ACC112 (cell line): ENCODE data around the gene SUPT4H1.

Experiments used
- H2AFZ ChIP-seq: fragments of 200-600 bp; sonication (generic); one replicate; pipeline ENCODE4 v1.6.0; 2017; ENCODE audit warnings: antibody characterized with exemption, low read length; ENCODE audit not compliant: unreplicated experiment
- H3K27ac ChIP-seq: fragments of 200-600 bp; sonication (generic); 2 replicates; pipeline ENCODE4 v1.5.1; 2014; ENCODE audit warnings: low read depth, mild to moderate bottlenecking, antibody characterized with exemption, low read length, moderate library complexity
- H3K27me3 ChIP-seq: fragments of 200-600 bp; sonication (generic); 2 replicates; pipeline ENCODE4 v1.6.1; 2014; ENCODE audit warnings: mild to moderate bottlenecking, antibody characterized with exemption, low read length, moderate library complexity, mixed read lengths; ENCODE audit not compliant: insufficient read depth
- H3K36me3 ChIP-seq: fragments of 200-600 bp; sonication (generic); 2 replicates; pipeline ENCODE4 v1.6.1; 2016; ENCODE audit warnings: mild to moderate bottlenecking, antibody characterized with exemption, low read length, moderate library complexity, mixed read lengths; ENCODE audit not compliant: insufficient read depth
- H3K4me1 ChIP-seq: fragments of 200-600 bp; sonication (generic); one replicate; pipeline ENCODE4 v1.6.1; 2016; ENCODE audit warnings: low read length, mixed read lengths; ENCODE audit not compliant: insufficient read depth, unreplicated experiment, control insufficient read depth
- H3K4me3 ChIP-seq: fragments of 200-600 bp; sonication (generic); 2 replicates; pipeline ENCODE4 v1.5.1; 2014; ENCODE audit warnings: mild to moderate bottlenecking, low read depth, low read length
- H3K79me2 ChIP-seq: fragments of 200-600 bp; sonication (generic); one replicate; pipeline ENCODE4 v1.6.0; 2016; ENCODE audit warnings: low read length; ENCODE audit not compliant: control insufficient read depth, unreplicated experiment, insufficient read depth

SUPT4H1 gene

GRCh38 chr17:58333736-58334207, 18.2 kb downstream of the SUPT4H1 start:
- Histone ChIP-seq H3K4me3 (no peak overlapping the region), H2AFZ (no peak overlapping the region), H3K79me2 (no peaks in the 10 kb centered on the region), H3K27me3 (peaks cover 9% of the 10 kb centered on the region), H3K36me3 (no peaks in the 10 kb centered on the region), H3K27ac (no peak overlapping the region), H3K4me1 (peaks cover 20% of the 10 kb centered on the region)

- no peaks in the 10 kb centered on the region for H3K79me2 ChIP-seq
- H3K27me3 ChIP-seq, result peaks cover 15% of the 10 kb centered on the region
- H3K27ac ChIP-seq, result no peak overlapping the region
- H3K36me3 ChIP-seq, result no peaks in the 10 kb centered on the region
- H3K4me3 ChIP-seq, result no peak overlapping the region
- H2AFZ ChIP-seq, result no peak overlapping the region
- H3K4me1 ChIP-seq, result peaks cover 14% of the 10 kb centered on the region
Measured at GRCh38 chr17:58332778-58333735, 18.9 kb downstream of the SUPT4H1 start.

GRCh38 chr17:58331815-58332777, 19.9 kb downstream of the SUPT4H1 start:
- Histone ChIP-seq H3K27me3 (peaks cover 23% of the 10 kb centered on the region), H3K4me1 (peaks cover 4% of the 10 kb centered on the region), H3K79me2 (no peaks in the 10 kb centered on the region), H3K4me3 (no peak overlapping the region), H2AFZ (no peak overlapping the region), H3K27ac (no peak overlapping the region), H3K36me3 (no peaks in the 10 kb centered on the region)

GRCh38 chr17:58330997-58331814, 20.8 kb downstream of the SUPT4H1 start:
- H3K4me3 ChIP-seq, result no peak overlapping the region

GRCh38 chr17:58330538-58330996, 21.4 kb downstream of the SUPT4H1 start:
- Histone ChIP-seq H3K27me3 (peaks cover 37% of the 10 kb centered on the region), H3K27ac (no peak overlapping the region), H3K4me1 (no peaks in the 10 kb centered on the region), H3K4me3 (no peak overlapping the region), H3K36me3 (no peaks in the 10 kb centered on the region), H3K79me2 (no peaks in the 10 kb centered on the region), H2AFZ (no peak overlapping the region)

More at GRCh38 chr17:58330997-58331814, 20.8 kb downstream of the SUPT4H1 start:
- Histone ChIP-seq H3K27ac (no peak overlapping the region), H3K79me2 (no peaks in the 10 kb centered on the region), H3K4me1 (peaks cover under 1% of the 10 kb centered on the region), H3K36me3 (no peaks in the 10 kb centered on the region), H3K27me3 (peaks cover 31% of the 10 kb centered on the region), H2AFZ (no peak overlapping the region)

- Histone ChIP-seq H2AFZ (no peak overlapping the region), H3K79me2 (no peaks in the 10 kb centered on the region), H3K27me3 (peaks cover 43% of the 10 kb centered on the region), H3K36me3 (no peaks in the 10 kb centered on the region), H3K4me1 (no peaks in the 10 kb centered on the region), H3K27ac (no peak overlapping the region), H3K4me3 (no peak overlapping the region)
Measured at GRCh38 chr17:58329810-58330537, 22.0 kb downstream of the SUPT4H1 start.

- no peak overlapping the region for H3K4me3 ChIP-seq
- no peak overlapping the region for H3K27ac ChIP-seq
- no peaks in the 10 kb centered on the region for H3K4me1 ChIP-seq
- H2AFZ ChIP-seq, result no peak overlapping the region
- no peaks in the 10 kb centered on the region for H3K36me3 ChIP-seq
- H3K27me3 ChIP-seq, result peaks cover 51% of the 10 kb centered on the region
- H3K79me2 ChIP-seq, result no peaks in the 10 kb centered on the region
Measured at GRCh38 chr17:58329035-58329809, 22.8 kb downstream of the SUPT4H1 start.

GRCh38 chr17:58328195-58329034, 23.6 kb downstream of the SUPT4H1 start, which contains the start of gene TSPOAP1:
TSPOAP1 (minus strand) TSS chr17:58328795; CDS start chr17:58327920, 875 bp downstream.
- Histone ChIP-seq H2AFZ (no peak within 1 kb of the TSS), H3K27me3 (peaks cover 59% of the 10 kb centered on the region), H3K79me2 (no peaks in the 10 kb centered on the region), H3K36me3 (no peaks in the 10 kb centered on the region), H3K4me3 (no peak within 1 kb of the TSS), H3K4me1 (no peaks in the 10 kb centered on the region), H3K27ac (no peak within 1 kb of the TSS)
